GM18873 (cell line): Measurements from ENCODE around the gene RPS6KA1.
"Not testable (repeated sequence)": the region's sequence is repeated elsewhere in the genome, so short reads cannot be mapped to it uniquely, and the experiment has no call there.

Source experiments
- ATAC-seq: cut with Tn5 transposase; IDR thresholded peaks from one replicate; pipeline ENCODE4 v1.9.1; 2021; ENCODE audit warnings: mild to moderate bottlenecking, moderate library complexity, moderate number of reproducible peaks; ENCODE audit not compliant: unreplicated experiment, low FRiP score

Gene RPS6KA1

GRCh38 chr1:26529655-26530409 lies at the start of gene RPS6KA1:
RPS6KA1 (plus strand) TSS chr1:26529761; CDS start chr1:26529921, 160 bp downstream.
- ATAC-seq, result no peak

GRCh38 chr1:26482921-26483320 lies 46.6 kb upstream of the RPS6KA1 start:
- no peak for ATAC-seq

- ATAC-seq, result no peak
Observed at GRCh38 chr1:26483980-26484379, 45.6 kb upstream of the RPS6KA1 start.

GRCh38 chr1:26490155-26490554 lies 39.4 kb upstream of the RPS6KA1 start:
- no peak for ATAC-seq

GRCh38 chr1:26493267-26493666 lies 36.3 kb upstream of the RPS6KA1 start:
- no peak for ATAC-seq

GRCh38 chr1:26493938-26494337 lies 35.6 kb upstream of the RPS6KA1 start:
- no peak for ATAC-seq

GRCh38 chr1:26496861-26497260 lies 32.7 kb upstream of the RPS6KA1 start:
- ATAC-seq, result no peak

GRCh38 chr1:26498894-26499293 lies 30.7 kb upstream of the RPS6KA1 start:
- ATAC-seq, result no peak

GRCh38 chr1:26500488-26501175 lies 28.9 kb upstream of the RPS6KA1 start:
- peak; percentile 53 for ATAC-seq

GRCh38 chr1:26510711-26511110 lies 18.9 kb upstream of the RPS6KA1 start:
- ATAC-seq, result not testable (repeated sequence)

GRCh38 chr1:26515836-26516235 lies 13.7 kb upstream of the RPS6KA1 start:
- ATAC-seq, result not testable (repeated sequence)

- ATAC-seq, result no peak
Observed at GRCh38 chr1:26516987-26517765, 12.4 kb upstream of the RPS6KA1 start.

GRCh38 chr1:26517766-26518049 lies 11.9 kb upstream of the RPS6KA1 start:
- no peak for ATAC-seq

- no peak for ATAC-seq
Observed at GRCh38 chr1:26518355-26518754, 11.2 kb upstream of the RPS6KA1 start.

GRCh38 chr1:26520339-26520738 lies 9.2 kb upstream of the RPS6KA1 start:
- no peak for ATAC-seq

GRCh38 chr1:26521669-26522030 lies 7.9 kb upstream of the RPS6KA1 start:
- ATAC-seq, result no peak

GRCh38 chr1:26522073-26522472 lies 7.5 kb upstream of the RPS6KA1 start:
- no peak for ATAC-seq

- no peak for ATAC-seq
Observed at GRCh38 chr1:26524181-26524580, 5.4 kb upstream of the RPS6KA1 start.

GRCh38 chr1:26526287-26526686 lies 3.3 kb upstream of the RPS6KA1 start:
- ATAC-seq, result no peak

- no peak for ATAC-seq
Observed at GRCh38 chr1:26529405-26529654, 231 bp upstream of the RPS6KA1 start.

- ATAC-seq, result no peak
Observed at GRCh38 chr1:26530410-26530894, 891 bp downstream of the RPS6KA1 start.
